NCI-H1694 (cell line): ENCODE measurements around the gene CELSR1.
"Not testable (repeated sequence)": the region's sequence is repeated elsewhere in the genome, so short reads cannot be mapped to it uniquely, and the experiment has no call there.

Source experiments
- DNase-seq: peaks from one replicate; lab custom pipeline; 2025; lab: John Stamatoyannopoulos, UW

CELSR1 gene

GRCh38 chr22:46532416-46532815, 5.0 kb downstream of the CELSR1 start:
- no peak for DNase-seq

GRCh38 chr22:46531581-46532175, 5.7 kb downstream of the CELSR1 start:
- no peak for DNase-seq

DNA sequence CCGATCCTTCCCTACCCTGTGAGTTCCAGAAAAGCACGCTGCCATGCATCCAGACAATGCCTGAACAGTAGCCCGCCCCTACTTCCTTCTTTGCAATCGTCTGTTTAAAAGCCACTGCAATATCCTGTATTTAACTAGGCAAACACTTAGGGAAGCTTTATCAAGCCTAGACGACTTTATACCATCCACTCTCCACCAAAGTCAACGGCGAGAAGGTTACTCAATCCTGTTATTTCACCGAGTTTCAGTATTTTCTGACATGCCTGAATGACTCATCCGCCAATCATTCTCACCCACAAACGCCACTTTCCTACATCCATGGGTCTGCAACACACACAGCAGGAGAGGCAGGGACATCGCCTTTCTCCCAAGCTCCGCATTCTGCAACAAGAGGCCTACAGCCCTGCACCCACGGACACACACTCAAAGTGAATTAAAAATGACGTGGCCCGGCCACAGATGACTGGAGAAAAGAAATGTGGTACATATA, 9.3 kb downstream of the CELSR1 start:
- DNase-seq, result no peak

DNA sequence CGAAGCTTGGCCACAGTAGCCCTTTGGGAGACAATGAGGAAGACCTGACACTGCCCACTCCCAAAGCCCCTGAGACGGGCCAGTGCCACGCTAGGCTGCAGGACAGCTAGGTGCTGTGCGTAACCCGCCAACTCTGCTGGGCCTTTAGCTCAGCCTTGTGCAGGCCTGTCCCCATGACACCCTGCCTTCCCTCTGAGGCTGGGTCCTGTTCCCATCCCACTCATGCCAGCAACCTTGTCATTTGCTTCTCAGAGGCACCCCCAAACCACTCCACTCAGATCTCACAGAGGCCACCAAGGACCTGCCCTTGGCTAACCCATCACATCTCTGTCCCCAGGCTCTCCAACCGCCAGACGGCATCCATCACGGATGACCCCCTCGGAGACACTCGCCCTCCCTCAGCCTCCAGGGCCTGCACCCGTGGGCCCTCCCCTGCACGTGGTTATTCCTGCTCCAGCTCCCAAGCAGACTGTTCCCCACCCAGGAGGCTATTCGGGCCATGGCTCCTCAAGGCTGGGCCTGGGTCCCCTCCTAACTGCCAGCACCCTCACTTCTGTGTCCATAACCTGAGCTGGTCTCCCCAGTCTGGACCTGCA, 11.1 kb downstream of the CELSR1 start:
- no peak for DNase-seq

GRCh38 chr22:46525389-46526243, 11.8 kb downstream of the CELSR1 start:
- no peak for DNase-seq

DNA sequence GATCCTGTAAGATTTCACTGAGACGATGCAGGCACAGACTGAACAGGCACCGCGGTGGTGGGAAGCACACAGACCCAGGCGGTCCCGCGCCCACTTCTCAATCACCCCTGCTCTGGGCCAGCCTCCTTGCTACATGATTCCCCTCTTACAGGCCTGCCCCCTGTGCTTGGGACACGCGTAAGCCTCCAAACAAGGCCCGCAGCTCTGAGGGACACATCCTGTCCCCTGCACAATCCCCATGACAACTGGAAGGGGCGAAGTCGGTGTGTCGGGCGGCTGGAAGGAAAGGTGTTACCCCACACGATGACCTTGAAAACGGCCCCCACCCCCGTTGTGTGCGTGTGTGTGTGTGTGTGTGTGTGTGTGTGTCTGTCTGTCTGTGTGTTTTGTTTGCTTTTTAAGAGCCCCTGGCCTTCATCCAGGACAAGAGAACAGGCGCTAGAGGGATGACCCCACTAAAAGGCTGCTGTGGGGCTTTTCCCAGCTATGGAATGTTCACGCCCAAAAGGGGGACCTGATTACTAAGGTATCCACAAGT, 13.1 kb downstream of the CELSR1 start:
- no peak for DNase-seq

GRCh38 chr22:46522797-46523196, 14.6 kb downstream of the CELSR1 start:
- no peak for DNase-seq

DNA sequence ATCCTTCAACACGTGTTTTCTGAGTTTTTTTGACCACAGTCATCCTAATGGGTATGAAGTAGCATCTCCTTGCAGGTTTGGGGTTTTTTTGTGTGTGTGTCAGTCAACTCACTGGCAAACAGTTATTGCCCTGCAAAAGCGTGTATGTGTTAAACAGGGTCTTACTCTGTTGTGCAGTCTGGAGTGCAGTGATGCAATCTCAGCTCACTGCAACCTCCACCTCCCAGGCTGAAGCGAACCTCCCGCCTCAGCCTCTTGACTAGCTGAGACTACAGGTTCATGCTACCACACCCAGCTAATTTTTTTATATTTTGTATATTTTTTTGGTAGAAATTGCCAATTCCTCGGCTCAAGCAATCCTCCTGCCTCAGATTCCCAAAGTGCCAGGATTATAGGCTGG, 15.4 kb downstream of the CELSR1 start:
- no peak for DNase-seq

GRCh38 chr22:46520880-46521279, 16.5 kb downstream of the CELSR1 start:
- no peak for DNase-seq

- no peak for DNase-seq
Measured at GRCh38 chr22:46519377-46519776, 18.0 kb downstream of the CELSR1 start.

GRCh38 chr22:46518542-46519325, 18.7 kb downstream of the CELSR1 start:
- DNase-seq, result no peak

DNA sequence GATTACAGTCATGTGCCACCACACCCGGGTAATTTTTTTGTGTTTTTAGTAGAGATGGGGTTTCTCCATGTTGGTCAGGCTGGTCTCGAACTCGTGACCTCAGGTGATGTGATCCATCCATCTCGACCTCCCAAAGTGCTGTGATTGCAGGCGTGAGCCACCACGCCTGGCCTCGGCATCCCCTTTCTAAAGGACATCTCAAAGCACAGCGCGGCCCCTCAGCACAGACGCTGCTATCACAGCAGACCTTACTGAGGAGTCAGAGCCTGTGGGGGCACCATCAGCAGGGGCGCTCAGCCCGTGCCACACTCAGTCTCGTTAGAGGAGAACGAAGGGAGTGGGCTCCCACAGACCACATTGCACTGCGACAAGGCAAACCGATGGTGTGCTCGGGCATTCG, 19.4 kb downstream of the CELSR1 start:
- DNase-seq, result no peak

DNA sequence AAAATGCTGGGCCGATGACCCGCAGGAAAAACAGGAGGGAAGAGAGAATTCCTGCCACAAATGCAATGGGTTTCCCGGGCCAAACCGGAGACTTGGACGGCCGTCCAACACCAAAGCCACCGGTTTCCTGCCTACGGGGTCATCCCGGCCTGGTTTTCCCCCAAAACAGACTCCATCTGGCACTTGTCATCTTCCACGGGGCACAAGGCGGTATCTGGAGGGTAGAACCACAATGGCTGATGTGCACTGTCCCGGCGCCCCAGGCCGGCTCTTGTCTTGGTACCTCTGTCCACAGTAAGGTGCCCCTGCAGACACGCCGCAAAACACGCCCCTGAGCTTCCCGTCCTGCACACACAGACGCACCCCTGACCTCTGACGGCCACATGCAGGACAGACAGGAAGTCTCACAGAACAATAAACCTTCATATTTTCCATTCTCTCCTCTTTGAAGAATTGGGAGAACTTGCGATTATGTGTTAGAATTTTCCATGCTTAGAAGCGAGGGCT, 20.1 kb downstream of the CELSR1 start:
- DNase-seq, result no peak

- DNase-seq, result no peak
Measured at GRCh38 chr22:46516638-46517037, 20.8 kb downstream of the CELSR1 start.

- not testable (repeated sequence) for DNase-seq
Measured at GRCh38 chr22:46516112-46516487, 21.3 kb downstream of the CELSR1 start.

DNA sequence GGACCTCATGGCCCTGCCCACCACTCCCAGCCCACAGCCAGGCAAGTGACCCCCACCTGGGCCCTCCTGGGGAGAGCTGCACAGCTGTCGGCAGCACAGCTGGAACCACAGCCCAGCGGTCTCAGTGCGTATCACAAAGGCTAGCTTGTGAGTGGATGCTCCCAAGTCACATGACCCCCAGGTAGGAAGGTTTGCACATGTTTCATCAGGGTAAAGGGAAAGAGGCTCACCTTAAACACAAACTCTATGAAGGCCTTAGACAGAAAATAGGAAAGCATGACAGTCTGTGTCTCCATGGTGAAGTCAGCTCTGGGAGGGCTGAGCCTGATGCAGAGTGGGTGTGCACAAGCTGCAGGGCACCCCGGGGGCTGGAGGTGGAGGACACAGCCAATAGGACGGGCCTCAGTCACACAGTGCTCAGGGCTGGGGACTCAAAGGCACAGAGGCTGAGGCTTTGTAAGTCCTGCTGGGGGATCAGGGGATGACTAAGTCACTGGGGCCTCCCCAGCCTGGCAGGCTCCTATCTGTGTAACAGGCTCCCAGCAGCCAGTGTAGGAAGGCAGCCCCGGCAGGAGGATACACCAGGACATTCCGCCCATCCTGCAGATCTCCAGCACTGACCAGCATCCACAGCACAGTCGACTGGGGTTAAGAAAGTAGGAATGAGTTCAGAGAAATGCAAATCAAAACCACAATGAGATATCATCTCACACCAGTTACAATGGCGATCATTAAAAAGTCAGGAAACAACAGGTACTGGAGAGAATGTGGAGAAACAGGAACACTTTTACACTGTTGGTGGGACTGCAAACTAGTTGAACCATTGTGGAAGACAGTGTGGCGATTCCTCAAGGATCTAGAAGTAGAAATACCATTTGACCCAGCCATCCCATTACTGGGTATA, 22.0 kb downstream of the CELSR1 start:
- DNase-seq, result no peak

GRCh38 chr22:46514592-46515207, 22.7 kb downstream of the CELSR1 start:
- no peak for DNase-seq

GRCh38 chr22:46513908-46514550, 23.4 kb downstream of the CELSR1 start:
- no peak for DNase-seq

DNA sequence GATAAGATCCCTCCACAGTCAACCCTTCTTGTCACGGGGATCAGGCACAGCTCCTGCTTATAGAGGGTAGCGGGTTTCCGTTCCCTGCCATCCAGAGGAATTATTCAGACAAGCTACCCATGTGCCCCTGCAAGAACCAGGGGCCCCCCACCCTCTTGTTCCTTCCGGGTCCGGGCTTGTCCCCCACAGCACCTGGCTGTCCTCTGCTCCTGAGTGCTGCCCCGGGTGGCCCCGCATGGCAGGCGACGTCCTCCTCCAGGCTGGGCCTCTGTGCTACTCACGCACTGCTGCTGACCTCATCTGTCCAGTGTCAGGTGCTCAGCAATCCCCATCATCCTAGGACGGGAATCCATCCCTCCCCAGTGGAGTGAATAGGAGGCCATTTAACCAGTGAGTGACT, 24.7 kb downstream of the CELSR1 start:
- DNase-seq, result no peak

GRCh38 chr22:46512039-46512370, 25.4 kb downstream of the CELSR1 start:
- no peak for DNase-seq
